Activated CD4-positive, alpha-beta T cell treated with anti-CD3 and anti-CD28 coated beads for 4 hours (primary cell): ENCODE data around the gene SYNM.

Source experiments
- DNase-seq, 2 donors: peaks; one replicate each; pipeline ENCODE4 v3.0.0-alpha.2; 2020

The SYNM gene

GRCh38 chr15:99085413-99086326, 19.2 kb upstream of the SYNM start:
- DNase-seq: no peak

DNA sequence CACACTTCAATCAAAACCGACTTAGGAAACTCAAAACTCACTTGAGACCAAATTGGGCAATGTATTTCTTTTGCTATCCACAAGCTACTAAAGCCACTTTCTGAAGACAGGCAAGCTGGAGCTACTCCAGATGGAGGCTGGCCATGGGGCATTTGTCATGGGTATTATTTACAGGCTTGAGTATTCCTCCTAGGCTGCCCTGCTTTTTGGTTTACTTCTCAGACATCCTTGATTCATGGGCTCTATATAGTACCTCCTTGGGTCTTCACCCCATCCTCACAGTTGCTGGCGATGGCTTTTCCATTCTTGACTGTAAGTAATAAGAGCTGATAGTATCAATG, 18.6 kb upstream of the SYNM start:
- DNase-seq: no peak

GRCh38 chr15:99087405-99087943, 17.4 kb upstream of the SYNM start:
- DNase-seq: no peak

DNA sequence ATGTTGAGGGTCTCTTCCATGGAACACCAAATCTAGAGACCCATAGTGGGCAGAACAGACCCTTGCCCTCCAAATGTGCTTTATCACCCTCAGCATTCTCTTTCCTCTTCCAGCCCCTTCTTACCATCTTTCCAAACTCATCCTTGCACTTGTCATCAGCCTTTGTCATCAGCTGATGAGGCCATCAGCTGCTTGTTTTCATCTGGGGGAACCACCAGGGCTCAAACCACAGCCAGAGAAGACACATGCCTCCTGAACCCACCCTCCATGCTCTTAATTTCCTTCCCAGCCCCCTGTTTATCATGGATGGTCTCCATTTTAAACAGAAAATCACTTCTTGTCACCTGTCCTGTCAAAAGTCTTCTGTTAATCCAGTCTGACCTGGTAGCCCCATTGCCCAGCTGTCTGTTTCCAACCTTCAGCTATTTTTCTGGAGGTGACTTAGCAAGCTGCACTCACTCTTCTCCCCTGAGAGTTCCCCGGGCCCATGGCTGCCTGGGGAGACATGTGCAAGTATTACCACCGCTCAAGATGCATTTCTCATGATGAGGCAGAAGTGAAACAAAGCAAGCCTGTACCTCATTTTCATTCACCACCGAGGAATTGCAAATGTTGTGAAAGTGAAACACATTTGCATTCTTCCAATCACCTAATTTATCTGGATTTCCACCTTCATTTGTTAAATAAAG, 14.7 kb upstream of the SYNM start:
- DNase-seq: no peak

DNA sequence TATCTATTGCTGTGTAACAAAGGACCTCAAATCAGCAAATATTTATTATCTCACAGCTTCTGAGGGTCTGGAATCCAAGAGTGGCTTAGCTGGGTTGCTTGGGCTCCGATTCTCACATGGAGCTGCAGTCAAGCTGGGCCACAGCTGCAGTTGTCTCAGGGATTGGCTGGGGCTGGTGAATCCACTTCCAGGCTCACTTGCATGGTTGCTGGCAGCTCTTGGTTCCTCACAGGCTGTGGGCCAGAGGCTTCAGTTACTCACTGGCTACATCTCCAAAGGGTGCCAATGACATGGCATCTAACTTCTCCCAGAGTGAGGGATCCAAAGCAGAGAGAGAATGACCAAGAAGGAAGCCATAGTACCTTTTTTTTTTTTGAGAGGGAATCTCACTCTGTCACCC, 13.9 kb upstream of the SYNM start:
- DNase-seq: no peak

DNA sequence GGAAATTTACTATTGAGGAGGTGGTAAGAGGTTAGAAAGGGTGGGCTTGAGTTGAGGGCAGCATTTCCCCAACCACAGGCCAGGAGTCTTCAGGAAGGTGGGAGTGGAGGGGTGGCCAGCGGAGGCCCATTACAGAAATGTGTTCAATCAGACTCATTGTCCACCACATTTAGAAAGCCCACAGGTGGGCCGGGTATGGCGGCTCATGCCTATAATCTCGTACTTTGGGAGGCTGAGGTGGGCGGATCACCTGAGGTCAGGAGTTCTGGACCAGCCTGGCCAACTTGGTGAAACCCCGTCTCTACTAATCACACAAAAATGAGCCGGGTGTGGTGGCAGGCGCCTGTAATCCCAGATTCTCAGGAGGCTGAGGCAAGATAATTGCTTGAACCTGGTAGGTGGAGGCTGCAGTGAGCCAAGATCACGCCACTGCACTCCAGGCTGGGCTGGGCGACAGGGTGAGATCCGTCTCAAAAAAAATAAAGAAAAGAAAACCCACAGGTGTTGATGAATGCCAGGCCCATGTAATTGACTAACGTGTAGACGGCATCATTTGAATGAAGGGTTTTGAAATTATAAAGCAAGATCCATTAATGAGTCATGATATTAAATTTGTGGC, 12.2 kb upstream of the SYNM start:
- DNase-seq: no peak

- no peak for DNase-seq
Observed at GRCh38 chr15:99095626-99096025, 9.3 kb upstream of the SYNM start.

- no peak for DNase-seq
Observed at GRCh38 chr15:99096173-99096893, 8.5 kb upstream of the SYNM start.

GRCh38 chr15:99096894-99097426, 7.9 kb upstream of the SYNM start:
- DNase-seq: no peak

GRCh38 chr15:99097441-99098410, 7.2 kb upstream of the SYNM start:
- DNase-seq: no peak

DNA sequence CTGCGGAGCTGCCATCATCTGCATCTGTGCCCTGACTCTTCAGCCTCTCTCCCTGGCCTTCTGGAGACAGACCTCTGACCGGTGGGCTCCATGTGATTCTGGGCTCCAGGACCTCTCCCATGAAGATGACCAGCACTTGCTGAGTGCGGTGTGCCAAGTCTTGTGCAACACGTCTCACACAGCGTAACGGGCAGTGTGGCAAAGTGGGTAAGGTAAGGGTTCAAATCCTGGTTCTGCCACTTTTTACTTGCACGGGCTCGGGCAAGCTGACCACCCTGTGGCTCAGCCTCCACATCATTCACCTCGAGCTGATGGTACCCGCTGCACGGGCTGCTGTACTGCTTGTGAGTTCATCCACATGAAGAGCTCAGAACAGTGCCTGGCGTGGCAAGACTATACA, 6.5 kb upstream of the SYNM start:
- no peak for DNase-seq

DNA sequence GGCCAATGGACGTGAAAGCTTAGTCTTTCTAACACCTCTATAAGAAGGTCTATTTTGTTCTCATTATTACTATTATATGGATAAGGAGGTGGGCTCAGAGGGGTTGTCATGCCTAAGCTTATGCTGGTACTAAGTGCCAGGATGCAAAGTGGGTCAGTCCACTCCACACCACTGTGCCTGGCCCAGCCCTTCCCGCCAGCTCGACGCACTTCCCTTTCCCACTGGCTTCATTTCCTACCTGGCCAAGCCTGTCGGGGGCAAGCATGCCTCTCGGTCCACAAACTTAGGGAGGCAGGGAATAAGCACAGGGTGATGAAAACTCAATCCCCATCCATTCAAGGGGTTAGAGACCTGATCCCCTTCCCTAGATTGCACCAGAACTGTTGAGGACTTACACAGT, 5.9 kb upstream of the SYNM start:
- no peak for DNase-seq

DNA sequence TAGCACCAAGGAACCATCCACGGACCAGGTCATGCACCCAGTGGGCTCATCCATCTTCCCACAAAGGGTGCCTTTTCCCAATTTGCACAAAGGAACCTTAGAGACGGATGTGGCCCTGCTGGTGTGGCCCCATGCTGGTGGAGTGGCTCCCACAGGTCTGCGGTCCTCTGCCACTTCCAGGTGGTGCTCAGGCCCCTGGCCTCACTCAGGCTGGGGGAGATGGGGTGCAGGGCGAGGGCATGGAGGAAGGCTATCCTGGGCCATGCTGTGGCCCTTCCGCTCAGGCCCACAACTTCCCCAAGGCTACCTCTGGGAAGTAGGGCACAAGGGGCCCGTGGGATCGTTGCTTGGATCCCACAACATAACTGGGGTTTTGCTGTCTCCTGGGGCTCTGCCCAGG, 5.2 kb upstream of the SYNM start:
- DNase-seq: no peak

DNA sequence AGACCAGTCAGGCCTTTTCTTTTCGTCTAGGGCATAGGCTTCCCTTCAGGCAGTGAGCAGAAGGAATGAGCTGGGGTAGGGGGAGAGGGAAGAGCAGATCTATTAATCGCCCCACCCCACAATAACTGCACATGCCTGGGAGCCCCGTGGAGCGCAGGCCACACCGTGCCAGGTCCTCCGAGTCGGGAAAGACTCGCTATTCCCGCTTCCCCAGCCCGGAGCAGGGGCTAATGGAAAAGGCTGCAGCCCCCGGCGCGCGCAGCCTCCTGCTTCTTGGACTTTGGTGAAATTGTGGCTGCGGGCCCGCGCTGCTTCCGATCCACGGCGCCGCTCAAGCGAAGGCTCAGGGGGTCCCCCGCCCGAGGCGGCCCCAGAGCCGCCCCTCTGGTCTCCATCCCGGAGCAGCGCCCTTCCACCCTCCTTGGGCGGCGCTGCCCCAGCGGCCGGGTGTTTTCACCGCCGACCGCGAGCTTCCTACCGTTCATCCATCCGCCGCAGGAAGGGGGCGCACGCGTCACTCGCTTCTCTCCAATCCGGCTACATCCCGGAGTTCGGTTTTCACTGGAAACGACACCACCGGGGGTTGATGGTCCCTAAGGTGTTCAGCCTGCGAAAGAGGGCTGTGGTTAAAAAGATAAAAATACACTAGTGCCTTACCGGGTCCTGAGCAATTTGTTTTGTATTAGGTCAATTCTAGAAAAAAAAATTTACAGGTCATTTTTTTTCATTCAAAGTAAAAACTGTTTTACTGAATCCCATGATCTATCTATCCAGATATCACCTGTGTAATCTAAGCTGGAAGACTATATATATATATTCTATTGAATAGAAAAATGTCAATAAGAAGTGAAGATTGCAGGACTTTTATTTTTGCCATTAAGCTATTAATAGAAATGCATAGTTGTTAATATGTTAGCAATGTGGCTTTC, 4.4 kb upstream of the SYNM start:
- DNase-seq: peak in 1 of 2 donors; percentile 21

DNA sequence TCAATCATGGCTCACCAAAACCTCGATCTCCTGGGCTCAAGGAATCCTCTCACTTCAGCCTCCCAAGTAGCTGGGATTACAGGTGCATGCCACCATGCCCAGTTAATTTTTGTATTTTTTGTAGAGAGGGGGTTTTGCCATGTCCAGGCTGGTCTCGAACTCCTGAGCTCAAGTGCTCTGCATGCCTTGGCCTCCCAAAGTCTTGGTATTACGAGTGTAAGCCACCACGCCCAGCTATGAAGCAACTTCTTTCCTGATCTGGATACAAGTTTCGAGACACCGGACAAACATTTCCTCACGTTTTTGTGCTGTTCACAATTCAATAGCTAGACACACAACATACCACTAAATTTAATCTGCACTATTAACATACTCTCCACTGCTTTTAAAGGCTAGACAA, 3.4 kb upstream of the SYNM start:
- DNase-seq: no peak

DNA sequence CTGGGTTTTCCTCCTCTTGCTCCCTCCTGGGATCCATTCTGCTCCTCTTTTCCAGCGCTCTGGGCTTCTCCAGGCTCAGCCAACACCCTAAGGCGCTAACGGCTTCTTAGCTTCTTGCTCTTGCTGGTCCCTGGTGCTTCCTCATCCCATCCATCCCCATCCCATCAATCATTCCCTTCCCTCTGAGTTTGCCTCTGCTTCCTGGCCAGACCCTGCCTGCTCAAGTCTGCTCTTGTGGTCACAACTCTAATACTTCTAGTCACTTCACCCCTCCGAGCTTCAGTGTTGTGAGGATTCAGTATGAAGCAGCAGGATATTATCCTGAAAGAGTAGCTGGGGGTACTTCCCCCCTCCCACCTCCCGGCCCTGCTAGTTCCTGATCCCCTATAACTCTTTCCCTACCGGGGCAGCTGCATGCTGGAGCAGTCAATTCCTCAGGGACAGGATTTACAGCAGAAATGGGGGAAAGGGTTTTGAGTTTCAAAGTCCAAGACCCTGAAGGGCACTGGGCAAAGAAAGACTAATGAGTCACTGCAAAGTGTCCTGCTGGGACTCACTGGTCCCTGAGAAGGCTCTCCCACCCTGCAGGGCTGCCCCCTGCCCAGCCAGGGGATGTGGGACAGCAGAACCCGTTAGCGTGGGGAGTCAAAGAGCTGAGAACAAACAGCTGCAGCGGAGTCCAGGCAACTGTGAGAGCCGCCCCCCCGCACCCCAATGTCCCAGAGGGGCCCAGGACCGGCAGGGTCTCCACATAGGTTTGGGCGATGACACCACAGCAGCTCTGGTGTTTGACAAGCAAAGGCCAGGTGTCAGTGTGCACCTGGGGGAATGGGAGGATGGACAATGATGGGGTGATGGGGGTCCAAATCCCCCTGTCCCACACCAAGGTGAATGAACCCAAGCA, 2.3 kb upstream of the SYNM start:
- no peak for DNase-seq

DNA sequence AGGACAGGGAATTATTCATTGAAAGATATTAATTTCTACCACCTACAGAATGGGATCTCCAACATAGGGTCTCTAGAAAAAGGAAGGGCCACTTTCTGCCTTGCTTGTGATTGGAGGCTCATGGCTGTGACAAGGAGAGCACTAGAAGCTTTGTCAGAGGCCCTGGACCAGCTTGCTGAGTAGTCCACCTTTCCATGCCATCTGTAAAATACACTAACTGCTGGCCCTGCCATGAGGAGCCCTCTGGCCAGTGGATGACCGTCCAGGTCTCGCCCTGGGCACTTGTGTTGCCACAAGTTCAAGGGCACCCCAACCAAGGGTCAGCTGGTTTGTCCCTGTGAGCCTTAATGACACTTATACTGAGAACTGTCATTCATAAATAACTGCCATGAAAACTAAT, 1.6 kb upstream of the SYNM start:
- no peak for DNase-seq

DNA sequence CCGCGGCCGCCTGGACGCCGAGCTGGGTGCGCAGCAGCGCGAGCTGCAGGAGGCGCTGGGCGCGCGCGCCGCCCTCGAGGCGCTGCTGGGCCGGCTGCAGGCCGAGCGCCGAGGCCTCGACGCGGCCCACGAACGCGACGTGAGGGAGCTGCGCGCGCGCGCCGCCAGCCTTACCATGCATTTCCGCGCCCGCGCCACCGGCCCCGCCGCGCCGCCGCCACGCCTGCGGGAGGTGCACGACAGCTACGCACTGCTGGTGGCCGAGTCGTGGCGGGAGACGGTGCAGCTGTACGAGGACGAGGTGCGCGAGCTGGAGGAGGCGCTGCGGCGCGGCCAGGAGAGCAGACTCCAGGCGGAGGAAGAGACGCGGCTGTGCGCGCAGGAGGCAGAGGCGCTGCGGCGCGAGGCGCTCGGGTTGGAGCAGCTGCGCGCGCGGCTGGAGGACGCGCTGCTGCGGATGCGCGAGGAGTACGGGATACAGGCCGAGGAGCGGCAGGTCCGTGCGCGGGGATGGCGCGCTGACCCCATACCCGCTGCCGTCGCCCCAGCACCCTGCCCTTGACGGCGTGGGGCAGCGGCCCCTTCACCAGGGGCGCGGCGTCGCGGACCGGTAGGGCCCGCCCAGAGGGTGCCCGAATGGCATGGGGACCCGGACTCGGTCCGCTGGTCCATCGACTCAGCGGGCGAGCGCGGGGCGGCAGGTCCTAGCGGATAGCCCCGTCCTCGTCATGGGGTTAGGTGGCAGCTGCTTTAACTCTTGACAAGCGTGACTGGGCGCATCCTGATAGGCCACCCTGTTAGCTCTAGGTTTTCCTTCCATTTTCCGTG, 848 bp downstream of the SYNM start:
- DNase-seq: peak in 1 of 2 donors; percentile 5
